Heart right ventricle (tissue), 16 donors: ENCODE measurements around the gene SALL4. TPM values are rescaled to one million over a fixed set of nuclear protein-coding genes. Genes with fewer than 3 reads are reported as not detected.
"Not testable (repeated sequence)": the region's sequence is repeated elsewhere in the genome, so short reads cannot be mapped to it uniquely, and the experiment has no call there.

ENCODE experiments used
- ATAC-seq, 8 donors: fragments of 200-7000 bp; cut with Tn5 transposase; one replicate each; pipeline ENCODE4 v1.9.1; 2020; ENCODE audit warnings: mild to moderate bottlenecking in 8 of 8, moderate library complexity in 8 of 8, moderate number of reproducible peaks in 1 of 8
- DNase-seq, 2 donors: peaks; one replicate each; pipeline ENCODE4 v3.0.0-alpha.2; 2020
- H3K27ac ChIP-seq, 10 donors: fragments of 200-600 bp; sonication (generic) in 2 of 10; one replicate each; pipeline versions ENCODE4 v1.5.0 to v1.8.0; 2020 to 2022; ENCODE audit warnings: mild to moderate bottlenecking in 3 of 10
- H3K27me3 ChIP-seq, 7 donors: fragments of 200-600 bp; one replicate each; pipeline ENCODE4 v1.8.0; 2021 to 2022; ENCODE audit warnings: mild to moderate bottlenecking in 2 of 7
- H3K36me3 ChIP-seq, 9 donors: fragments of 200-600 bp; sonication (generic) in 1 of 9; one replicate each; pipeline versions ENCODE4 v1.5.0 to v1.8.0; 2020 to 2022; ENCODE audit warnings: mild to moderate bottlenecking in 2 of 9
- H3K4me1 ChIP-seq, 9 donors: fragments of 200-600 bp; sonication (generic) in 1 of 9; one replicate each; pipeline versions ENCODE4 v1.5.0 to v1.8.0; 2020 to 2022; ENCODE audit warnings: mild to moderate bottlenecking in 4 of 9
- H3K4me3 ChIP-seq, 10 donors: fragments of 200-600 bp; sonication (generic) in 2 of 10; one replicate each; pipeline versions ENCODE4 v1.5.0 to v1.8.0; 2020 to 2022; ENCODE audit warnings: mild to moderate bottlenecking in 7 of 10, moderate library complexity in 2 of 10
- H3K9me3 ChIP-seq, 11 donors: fragments of 200-600 bp in 10 of 11; sonication (generic) in 2 of 11; one replicate each; pipeline versions ENCODE4 v1.5.0 to v1.8.0; 2013 to 2022; ENCODE audit warnings: mild to moderate bottlenecking in 2 of 11, control low read depth in 1 of 11, moderate library complexity in 1 of 11
- CTCF ChIP-seq, 9 donors: fragments of 200-600 bp; sonication (generic) in 2 of 9; IDR thresholded peaks; one replicate each; pipeline versions ENCODE4 v1.5.0 to v1.8.0; 2021 to 2022; ENCODE audit warnings: antibody characterized with exemption in 9 of 9, mild to moderate bottlenecking in 5 of 9, moderate library complexity in 1 of 9
- WGBS, 2 donors: extraction: QIAGEN DNeasy Blood & Tissue Kit; methylation state at CpG; one replicate each; pipeline ENCODE4 v1.1.7; 2013; ENCODE audit warnings: inconsistent platforms in 1 of 2; 5-methylcytosine and 5-hydroxymethylcytosine counted together
- intact Hi-C, 10 donors: fragments of 100-400 bp; cut with DNase I; formaldehyde crosslinking; loops; one replicate each; pipeline versions ENCODE4 v1.11.1 to v1.14.2; 2022
- polyA plus RNA-seq, 2 donors: library from polyadenylated mRNA; stranded (reverse); fragments of 200-250 nt; gene quantifications; one replicate each; pipeline ENCODE4 v1.2.3, GENCODE V29; 2013
- total RNA-seq, 10 donors: library from RNA; stranded (reverse); fragmentation: NEBNext Ultra II Directional in 3 of 10; extraction: Animal tissue kit (Norgen Biotek cat#: 25700) in 3 of 10; gene quantifications; one replicate each; pipeline versions ENCODE4 v1.2.1 to v1.2.4, GENCODE V29; 2021 to 2023
- donor health status: Arrhythmogenic right ventricular cardiomyopathy.
- donor health status: ischemic (EF 13 %, LVEDD 7.1; RV severe dilation, severe dysfunction).
- donor health status: healthy with polysubstance abuse.
- donor health status: DM: no; HTN: yes; CAD: no.
- donor health status: DM: no; HTN: no; CAD: no.
- donor health status: ischemic (EF 25% LVEDD 6.9; RV normal size, moderate dysfunction).
- donor health status: ischemic (EF 25% LVEDD 5.7; RV mildly dilated, moderate dysfunction).
- donor health status: healthy.
- donor health status: DM: yes; HTN: yes; CAD: no.
- donor health status: Ischemic cardiomyopathy.
- donor health status: ischemic (EF 35%, LVEDD 5.7; RV mildly dilated, moderate dysfunction).
- donor health status: nonischemic (EF 11% LVEDD 7.7; RV severe dilation, severe dysfunction).
- donor health status: DM: yes; HTN: yes; CAD: no.
- donor health status: PGD.
- donor health status: ischemic (EF 29% LVEDD 5.4; RV normal size, mild dysfunction).
- donor health status: nonischemic (EF 23%, LVEDD 6.1; RV moderate dilation, normal function).

The SALL4 gene
- total and polyA plus RNA-seq, 12 donors: 0.01 to 0.22 (median 0.06) TPM; not detected in 6

GRCh38 chr20:51830538-51830937 lies 28.2 kb upstream of the SALL4 start:
- H3K4me3 ChIP-seq: no peak overlapping the region
- DNase-seq (no peak), ATAC-seq (no peak)
- intact Hi-C loops: no loop called here
- TF ChIP-seq CTCF (IDR thresholded peaks at IDR 0.05): no peak
- H3K27ac ChIP-seq: no peak overlapping the region
- 84 to 89% methylated on average over 7 of the region's 7 CpGs for WGBS, 2 donors
- no peaks in the 10 kb centered on the region for H3K9me3 ChIP-seq
- H3K4me1 ChIP-seq: no peaks in the 10 kb centered on the region
- no peaks in the 10 kb centered on the region for H3K36me3 ChIP-seq
- peaks cover 0 to 10% (median 0%) of the 10 kb centered on the region in 7 donors for H3K27me3 ChIP-seq

GRCh38 chr20:51828762-51829161 lies 26.4 kb upstream of the SALL4 start:
- 23 to 46% methylated on average over 7 of the region's 7 CpGs for WGBS, 2 donors
- ATAC-seq: no peak
- Histone ChIP-seq H3K27ac (no peak overlapping the region), H3K4me1 (no peaks in the 10 kb centered on the region), H3K4me3 (no peak overlapping the region), H3K9me3 (no peaks in the 10 kb centered on the region), H3K36me3 (no peaks in the 10 kb centered on the region), H3K27me3 (peaks cover 0 to 10% (median 0%) of the 10 kb centered on the region in 7 donors)
- DNase-seq: no peak
- intact Hi-C loops: no loop called here
- no peak for TF ChIP-seq CTCF (IDR thresholded peaks at IDR 0.05)

- intact Hi-C loops: no loop called here
Measured at GRCh38 chr20:51826372-51826771, 24.1 kb upstream of the SALL4 start.

GRCh38 chr20:51818479-51819008 lies 16.2 kb upstream of the SALL4 start:
- H3K27me3 ChIP-seq: peaks cover 0 to 4% (median 0%) of the 10 kb centered on the region in 7 donors
- no peaks in the 10 kb centered on the region for H3K4me1 ChIP-seq
- H3K27ac ChIP-seq: no peak overlapping the region
- 41 to 55% methylated on average over 1 of the region's 1 CpG for WGBS, 2 donors
- intact Hi-C loops: no loop called here
- H3K36me3 ChIP-seq: no peaks in the 10 kb centered on the region
- H3K4me3 ChIP-seq: no peak overlapping the region
- ATAC-seq (no peak), DNase-seq (no peak)
- H3K9me3 ChIP-seq: no peaks in the 10 kb centered on the region
- no peak for TF ChIP-seq CTCF (IDR thresholded peaks at IDR 0.05)

More at GRCh38 chr20:51826372-51826771, 24.1 kb upstream of the SALL4 start:
- no peak overlapping the region for H3K27ac ChIP-seq
- no peak for TF ChIP-seq CTCF (IDR thresholded peaks at IDR 0.05)
- no peak for ATAC-seq
- H3K4me3 ChIP-seq: no peak overlapping the region
- no peaks in the 10 kb centered on the region for H3K9me3 ChIP-seq
- WGBS, 2 donors: 85% methylated on average over 8 of the region's 8 CpGs
- peaks cover 0 to 10% (median 0%) of the 10 kb centered on the region in 7 donors for H3K27me3 ChIP-seq
- DNase-seq: no peak
- H3K4me1 ChIP-seq: no peaks in the 10 kb centered on the region
- H3K36me3 ChIP-seq: no peaks in the 10 kb centered on the region

GRCh38 chr20:51816856-51817255 lies 14.5 kb upstream of the SALL4 start:
- H3K27me3 ChIP-seq, H3K4me3 ChIP-seq, H3K27ac ChIP-seq, intact Hi-C loops, H3K4me1 ChIP-seq, DNase-seq, H3K9me3 ChIP-seq, H3K36me3 ChIP-seq, ATAC-seq: not testable (repeated sequence)
- WGBS, 2 donors: 84 to 90% methylated on average over 8 of the region's 8 CpGs
